ENCODE data around the gene PLEKHA1.

GRCh38 chr10:122481296-122482056, 107.0 kb downstream of the PLEKHA1 start:
- TF ChIP-seq GATA2 (IDR thresholded peaks at IDR 0.05; ENCODE audit: low read depth, low read length) (no peak), GATA3 (IDR thresholded peaks at IDR 0.05; ENCODE audit: low read depth, low read length) (no peak)
